Measurements from ENCODE around the gene MTG1.
"Not testable (repeated sequence)": the region's sequence is repeated elsewhere in the genome, so short reads cannot be mapped to it uniquely, and the experiment has no call there.

The MTG1 gene

GRCh38 chr10:133361227-133361626 lies 32.7 kb upstream of the MTG1 start:
- H3K27ac ChIP-seq (ENCODE audit: low read length), result no peak overlapping the region
- H3K4me1 ChIP-seq (ENCODE audit: control insufficient read depth in 1 of 2, insufficient read depth in 2 of 2, low read length in 2 of 2), result peaks cover 0 to 16% of the 10 kb centered on the region in 2 donors
- no peaks in the 10 kb centered on the region for H3K9me3 ChIP-seq (ENCODE audit: control insufficient read depth in 1 of 2, low read length in 2 of 2)

DNA sequence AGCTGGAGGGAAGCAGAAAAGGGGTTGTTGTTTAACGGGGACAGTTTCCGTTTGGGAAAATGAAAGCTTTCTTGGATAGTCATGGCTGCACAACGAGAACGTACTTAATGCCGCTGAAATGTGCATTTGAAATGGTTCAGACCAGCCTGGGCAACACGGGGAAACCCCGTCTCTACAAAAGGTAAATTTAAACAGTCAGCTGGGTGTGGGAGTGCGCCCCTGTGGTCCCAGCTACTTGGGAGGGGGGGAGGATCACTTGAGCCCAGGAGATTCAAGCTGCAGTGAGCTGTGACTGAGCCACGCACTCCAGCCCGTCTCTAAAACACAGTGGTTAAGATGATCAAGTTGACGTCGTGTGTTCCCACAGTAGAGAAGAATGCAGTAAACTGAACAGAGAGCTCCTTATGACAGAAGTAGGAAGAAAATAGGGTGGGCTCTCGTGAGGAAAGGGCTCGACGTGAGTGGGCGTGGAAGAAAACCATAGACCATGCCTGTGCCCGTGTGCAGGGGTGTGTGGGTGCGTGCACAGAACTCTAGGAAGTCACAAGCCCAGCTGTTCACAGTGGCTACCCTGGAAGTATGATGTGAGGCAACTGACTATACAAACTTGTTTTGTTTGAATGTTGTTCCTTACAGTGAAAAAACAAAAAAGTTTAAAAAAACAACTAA lies 32.0 kb upstream of the MTG1 start:
- peaks cover 30 to 56% of the 10 kb centered on the region in 2 donors for H3K36me3 ChIP-seq (ENCODE audit: control insufficient read depth in 1 of 2, insufficient read depth in 2 of 2, low read length in 2 of 2)
- peaks cover 0 to 9% of the 10 kb centered on the region in 2 donors for H3K4me1 ChIP-seq (ENCODE audit: control insufficient read depth in 1 of 2, insufficient read depth in 2 of 2, low read length in 2 of 2)
- H3K27me3 ChIP-seq (ENCODE audit: low read depth, low read length), result no peaks in the 10 kb centered on the region
- no peak overlapping the region for H3K27ac ChIP-seq (ENCODE audit: low read length)
- no peaks in the 10 kb centered on the region for H3K9me3 ChIP-seq (ENCODE audit: control insufficient read depth in 1 of 2, low read length in 2 of 2)
- H3K4me3 ChIP-seq (ENCODE audit: low read depth in 1 of 2, low read length in 2 of 2), result no peak overlapping the region

More at GRCh38 chr10:133361227-133361626, 32.7 kb upstream of the MTG1 start:
- H3K36me3 ChIP-seq (ENCODE audit: control insufficient read depth in 1 of 2, insufficient read depth in 2 of 2, low read length in 2 of 2), result peaks cover 26 to 49% of the 10 kb centered on the region in 2 donors
- H3K4me3 ChIP-seq (ENCODE audit: low read depth in 1 of 2, low read length in 2 of 2), result no peak overlapping the region
- H3K27me3 ChIP-seq (ENCODE audit: low read depth, low read length), result no peaks in the 10 kb centered on the region

GRCh38 chr10:133362846-133363245 lies 31.1 kb upstream of the MTG1 start:
- no peaks in the 10 kb centered on the region for H3K4me1 ChIP-seq (ENCODE audit: control insufficient read depth in 1 of 2, insufficient read depth in 2 of 2, low read length in 2 of 2)
- H3K36me3 ChIP-seq (ENCODE audit: control insufficient read depth in 1 of 2, insufficient read depth in 2 of 2, low read length in 2 of 2), result peaks cover 30 to 57% of the 10 kb centered on the region in 2 donors
- H3K9me3 ChIP-seq (ENCODE audit: control insufficient read depth in 1 of 2, low read length in 2 of 2), result no peaks in the 10 kb centered on the region
- no peak overlapping the region for H3K4me3 ChIP-seq (ENCODE audit: low read depth in 1 of 2, low read length in 2 of 2)
- H3K27me3 ChIP-seq (ENCODE audit: low read depth, low read length), result no peaks in the 10 kb centered on the region
- H3K27ac ChIP-seq (ENCODE audit: low read length), result no peak overlapping the region

GRCh38 chr10:133364645-133365431 lies 29.1 kb upstream of the MTG1 start:
- Histone ChIP-seq H3K36me3 (ENCODE audit: control insufficient read depth in 1 of 2, insufficient read depth in 2 of 2, low read length in 2 of 2) (peaks cover 47 to 76% of the 10 kb centered on the region in 2 donors), H3K9me3 (ENCODE audit: control insufficient read depth in 1 of 2, low read length in 2 of 2) (no peaks in the 10 kb centered on the region), H3K27me3 (ENCODE audit: low read depth, low read length) (no peaks in the 10 kb centered on the region), H3K4me1 (ENCODE audit: control insufficient read depth in 1 of 2, insufficient read depth in 2 of 2, low read length in 2 of 2) (no peaks in the 10 kb centered on the region), H3K27ac (ENCODE audit: low read length) (no peak overlapping the region), H3K4me3 (ENCODE audit: low read depth in 1 of 2, low read length in 2 of 2) (no peak overlapping the region)

GRCh38 chr10:133365461-133366129 lies 28.4 kb upstream of the MTG1 start:
- H3K27ac ChIP-seq (ENCODE audit: low read length), result no peak overlapping the region
- H3K9me3 ChIP-seq (ENCODE audit: control insufficient read depth in 1 of 2, low read length in 2 of 2), result no peaks in the 10 kb centered on the region
- H3K36me3 ChIP-seq (ENCODE audit: control insufficient read depth in 1 of 2, insufficient read depth in 2 of 2, low read length in 2 of 2), result peaks cover 54 to 83% of the 10 kb centered on the region in 2 donors
- H3K4me3 ChIP-seq (ENCODE audit: low read depth in 1 of 2, low read length in 2 of 2), result no peak overlapping the region
- no peaks in the 10 kb centered on the region for H3K4me1 ChIP-seq (ENCODE audit: control insufficient read depth in 1 of 2, insufficient read depth in 2 of 2, low read length in 2 of 2)
- no peaks in the 10 kb centered on the region for H3K27me3 ChIP-seq (ENCODE audit: low read depth, low read length)

GRCh38 chr10:133366130-133366478 lies 27.9 kb upstream of the MTG1 start:
- Histone ChIP-seq H3K4me1 (ENCODE audit: control insufficient read depth in 1 of 2, insufficient read depth in 2 of 2, low read length in 2 of 2) (no peaks in the 10 kb centered on the region), H3K36me3 (ENCODE audit: control insufficient read depth in 1 of 2, insufficient read depth in 2 of 2, low read length in 2 of 2) (peaks cover 55 to 84% of the 10 kb centered on the region in 2 donors), H3K9me3 (ENCODE audit: control insufficient read depth in 1 of 2, low read length in 2 of 2) (no peaks in the 10 kb centered on the region), H3K4me3 (ENCODE audit: low read depth in 1 of 2, low read length in 2 of 2) (no peak overlapping the region), H3K27me3 (ENCODE audit: low read depth, low read length) (no peaks in the 10 kb centered on the region), H3K27ac (ENCODE audit: low read length) (no peak overlapping the region)

DNA sequence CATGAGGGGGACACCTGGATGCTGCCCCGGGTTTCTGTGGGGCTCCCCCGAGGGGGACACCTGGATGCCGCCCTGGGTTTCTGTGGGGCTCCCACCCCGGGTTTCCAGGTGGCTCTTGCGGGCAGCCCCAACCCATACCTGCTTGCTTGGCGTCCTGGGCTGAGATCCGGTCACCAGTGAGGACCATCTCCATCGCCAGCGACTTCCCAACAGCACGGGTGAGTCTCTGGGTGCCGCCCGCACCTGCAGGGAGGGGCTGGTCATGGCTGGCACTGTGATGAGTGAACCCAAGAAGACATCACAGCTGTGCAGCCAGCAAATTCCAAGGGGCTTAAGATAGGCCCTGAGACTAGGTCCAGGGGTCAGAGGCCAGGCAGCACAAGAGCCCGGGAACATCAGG lies 27.2 kb upstream of the MTG1 start:
- peaks cover 0 to under 1% of the 10 kb centered on the region in 2 donors for H3K4me1 ChIP-seq (ENCODE audit: control insufficient read depth in 1 of 2, insufficient read depth in 2 of 2, low read length in 2 of 2)
- H3K9me3 ChIP-seq (ENCODE audit: control insufficient read depth in 1 of 2, low read length in 2 of 2), result no peaks in the 10 kb centered on the region
- H3K27ac ChIP-seq (ENCODE audit: low read length), result no peak overlapping the region
- no peaks in the 10 kb centered on the region for H3K27me3 ChIP-seq (ENCODE audit: low read depth, low read length)
- H3K4me3 ChIP-seq (ENCODE audit: low read depth in 1 of 2, low read length in 2 of 2), result no peak overlapping the region
- peaks cover 55 to 82% of the 10 kb centered on the region in 2 donors for H3K36me3 ChIP-seq (ENCODE audit: control insufficient read depth in 1 of 2, insufficient read depth in 2 of 2, low read length in 2 of 2)

DNA sequence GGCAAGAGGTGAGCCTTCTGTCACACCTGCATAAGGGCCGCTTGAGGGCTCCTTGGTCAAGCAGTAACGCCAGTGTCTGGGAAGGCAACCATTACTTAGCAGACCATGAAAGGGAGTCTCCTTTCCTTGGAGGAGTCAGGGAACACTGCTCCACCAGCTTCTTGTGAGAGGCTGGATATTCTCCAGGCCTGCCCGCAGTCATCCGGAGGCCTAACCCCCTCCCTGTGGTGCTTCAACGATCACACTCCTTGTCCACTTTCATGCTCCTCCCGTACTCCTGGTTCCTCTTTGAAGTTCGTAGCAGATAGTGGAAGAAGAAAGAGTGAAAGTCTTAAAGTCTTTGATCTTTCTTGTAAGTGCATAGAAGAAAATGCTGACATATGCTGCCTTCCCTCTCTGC lies 26.5 kb upstream of the MTG1 start:
- not testable (repeated sequence) for H3K27me3 ChIP-seq (ENCODE audit: low read depth, low read length); H3K27ac ChIP-seq (ENCODE audit: low read length); H3K4me1 ChIP-seq (ENCODE audit: control insufficient read depth in 1 of 2, insufficient read depth in 2 of 2, low read length in 2 of 2); H3K4me3 ChIP-seq (ENCODE audit: low read depth in 1 of 2, low read length in 2 of 2); H3K9me3 ChIP-seq (ENCODE audit: control insufficient read depth in 1 of 2, low read length in 2 of 2)
- H3K36me3 ChIP-seq (ENCODE audit: control insufficient read depth in 1 of 2, insufficient read depth in 2 of 2, low read length in 2 of 2), result peaks cover 50 to 75% of the 10 kb centered on the region in 2 donors

DNA sequence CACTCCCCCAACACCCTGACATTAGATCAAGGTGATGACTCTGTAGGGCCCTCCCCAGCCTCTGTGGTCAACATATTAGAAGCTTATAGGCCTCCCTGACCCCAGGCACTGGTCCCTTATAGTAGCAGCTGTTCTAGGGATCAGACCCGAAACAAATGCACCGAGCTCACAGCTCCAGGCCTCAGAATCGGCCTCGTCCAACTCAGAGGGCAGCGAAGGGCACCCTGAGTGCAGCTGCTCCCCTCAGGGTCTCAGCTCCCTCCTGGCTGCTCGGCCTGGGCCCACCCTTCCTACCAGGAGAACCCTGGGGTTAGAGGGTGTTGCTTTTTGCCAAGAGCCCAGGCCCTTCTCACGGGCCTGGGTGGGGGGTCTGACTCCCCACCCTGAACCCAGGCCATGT lies 25.8 kb upstream of the MTG1 start:
- H3K4me1 ChIP-seq (ENCODE audit: control insufficient read depth in 1 of 2, insufficient read depth in 2 of 2, low read length in 2 of 2), result peaks cover 0 to 9% of the 10 kb centered on the region in 2 donors
- no peaks in the 10 kb centered on the region for H3K27me3 ChIP-seq (ENCODE audit: low read depth, low read length)
- H3K27ac ChIP-seq (ENCODE audit: low read length), result no peak overlapping the region
- no peak overlapping the region for H3K4me3 ChIP-seq (ENCODE audit: low read depth in 1 of 2, low read length in 2 of 2)
- H3K9me3 ChIP-seq (ENCODE audit: control insufficient read depth in 1 of 2, low read length in 2 of 2), result no peaks in the 10 kb centered on the region
- peaks cover 48 to 68% of the 10 kb centered on the region in 2 donors for H3K36me3 ChIP-seq (ENCODE audit: control insufficient read depth in 1 of 2, insufficient read depth in 2 of 2, low read length in 2 of 2)

- Histone ChIP-seq H3K36me3 (ENCODE audit: control insufficient read depth in 1 of 2, insufficient read depth in 2 of 2, low read length in 2 of 2) (peaks cover 39 to 48% of the 10 kb centered on the region in 2 donors), H3K27me3 (ENCODE audit: low read depth, low read length) (no peaks in the 10 kb centered on the region), H3K9me3 (ENCODE audit: control insufficient read depth in 1 of 2, low read length in 2 of 2) (no peaks in the 10 kb centered on the region), H3K27ac (ENCODE audit: low read length) (no peak overlapping the region), H3K4me1 (ENCODE audit: control insufficient read depth in 1 of 2, insufficient read depth in 2 of 2, low read length in 2 of 2) (peaks cover 0 to 15% of the 10 kb centered on the region in 2 donors), H3K4me3 (ENCODE audit: low read depth in 1 of 2, low read length in 2 of 2) (no peak overlapping the region)
Observed at GRCh38 chr10:133370030-133370786, 23.7 kb upstream of the MTG1 start.

- no peaks in the 10 kb centered on the region for H3K27me3 ChIP-seq (ENCODE audit: low read depth, low read length)
- peaks cover 25 to 30% of the 10 kb centered on the region in 2 donors for H3K36me3 ChIP-seq (ENCODE audit: control insufficient read depth in 1 of 2, insufficient read depth in 2 of 2, low read length in 2 of 2)
- no peak overlapping the region for H3K27ac ChIP-seq (ENCODE audit: low read length)
- peaks cover 0 to 15% of the 10 kb centered on the region in 2 donors for H3K4me1 ChIP-seq (ENCODE audit: control insufficient read depth in 1 of 2, insufficient read depth in 2 of 2, low read length in 2 of 2)
- peak overlapping the region in 1 of 2 donors; percentile 46 for H3K4me3 ChIP-seq (ENCODE audit: low read depth in 1 of 2, low read length in 2 of 2)
- no peaks in the 10 kb centered on the region for H3K9me3 ChIP-seq (ENCODE audit: control insufficient read depth in 1 of 2, low read length in 2 of 2)
Observed at GRCh38 chr10:133372507-133372906, 21.4 kb upstream of the MTG1 start.
